ENCODE measurements around the gene SMPD2.

GRCh38 chr6:109456710-109457561, 16.4 kb downstream of the SMPD2 start:
- TF ChIP-seq CTCF (IDR thresholded peaks at IDR 0.05) (no peak), POLR2A (IDR thresholded peaks at IDR 0.05) (no peak)

All from uterus (tissue), 2 donors.